Breast epithelium (tissue), 3 donors: Measurements from ENCODE around the gene CHFR.

Experiments used
- CTCF ChIP-seq, 3 donors: fragments of 450-650 bp; IDR thresholded peaks; one replicate each; pipeline ENCODE4 v1.5.1; 2016 to 2017; ENCODE audit warnings: antibody characterized with exemption in 3 of 3, mild to moderate bottlenecking in 3 of 3, moderate library complexity in 3 of 3
- POLR2A ChIP-seq: fragments of 450-650 bp; IDR thresholded peaks from one replicate; pipeline ENCODE4 v1.6.1; 2016; ENCODE audit warnings: antibody characterized with exemption, mild to moderate bottlenecking, moderate library complexity

DNA sequence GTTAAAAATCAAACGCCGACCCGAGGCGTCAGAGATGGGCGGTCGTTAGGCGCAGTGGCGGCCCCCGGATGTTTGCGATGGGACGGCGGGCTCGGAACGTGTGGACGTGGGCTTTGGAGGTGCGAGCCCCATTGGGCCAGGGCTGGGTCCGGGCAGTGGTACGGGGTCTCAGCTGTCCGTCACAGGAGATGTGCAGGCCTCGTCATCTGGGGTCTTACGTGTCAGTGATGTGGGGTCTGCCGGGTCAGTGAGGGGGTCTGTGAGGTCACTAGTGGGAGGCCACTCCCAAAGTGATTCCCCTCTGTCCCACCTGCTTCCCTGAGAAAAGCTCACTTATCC, 21.6 kb upstream of the CHFR start:
- no peak for TF ChIP-seq CTCF (IDR thresholded peaks at IDR 0.05)
- no peak for TF ChIP-seq POLR2A
